Activated T-helper 9 cell treated with anti-CD3 and anti-CD28 coated beads, Interleukin-2, amount 50 U/mL, for 16 hours (primary cell): ENCODE measurements around the gene ZNF669.
"Not testable (repeated sequence)": the region's sequence is repeated elsewhere in the genome, so short reads cannot be mapped to it uniquely, and the experiment has no call there.

Experiments used
- DNase-seq: peaks from one replicate; pipeline ENCODE4 v3.0.0-alpha.2; 2020; ENCODE audit warnings: low read depth

The ZNF669 gene

DNA sequence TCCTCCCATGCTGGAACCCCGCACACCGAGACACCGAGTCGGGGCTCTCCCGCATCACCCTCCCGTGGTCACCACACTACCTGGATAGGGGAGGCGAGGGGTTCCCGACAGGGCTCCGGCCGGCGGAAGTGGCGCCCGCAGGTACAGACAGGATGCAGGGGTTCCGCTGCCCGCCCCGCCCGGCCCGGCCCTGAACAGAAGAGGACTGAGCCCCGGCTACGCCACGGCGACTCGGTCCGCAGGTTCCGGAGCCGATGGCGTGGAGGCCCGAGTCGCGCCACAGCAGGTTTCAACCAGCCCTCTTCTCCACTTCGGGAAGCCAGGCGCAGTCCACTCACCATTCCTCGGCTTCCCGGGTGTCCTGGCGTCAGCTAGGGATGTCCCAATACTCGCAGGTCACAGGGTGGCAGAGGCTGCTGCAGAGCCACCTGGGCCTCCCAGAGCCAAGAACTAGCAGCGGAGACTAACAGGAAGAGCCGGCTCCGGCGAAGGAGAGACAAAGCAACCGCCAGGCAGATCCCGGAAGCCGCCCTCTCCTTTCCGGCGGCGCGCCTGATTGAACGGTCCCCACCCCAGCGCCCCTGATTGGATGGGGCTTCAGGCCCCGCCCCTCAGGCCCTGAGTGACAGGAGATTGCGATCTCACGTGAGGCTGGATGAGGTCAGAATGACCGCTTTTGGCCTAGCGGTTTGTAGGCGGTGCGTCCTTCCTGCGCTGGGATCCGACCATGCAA lies at the start of gene ZNF669:
Gene ZNF669 (minus strand): TSS at position 498 of the 733 bp plus-strand sequence. CDS start 157 bp downstream, at position 341.
- DNase-seq: peak; percentile 88

DNA sequence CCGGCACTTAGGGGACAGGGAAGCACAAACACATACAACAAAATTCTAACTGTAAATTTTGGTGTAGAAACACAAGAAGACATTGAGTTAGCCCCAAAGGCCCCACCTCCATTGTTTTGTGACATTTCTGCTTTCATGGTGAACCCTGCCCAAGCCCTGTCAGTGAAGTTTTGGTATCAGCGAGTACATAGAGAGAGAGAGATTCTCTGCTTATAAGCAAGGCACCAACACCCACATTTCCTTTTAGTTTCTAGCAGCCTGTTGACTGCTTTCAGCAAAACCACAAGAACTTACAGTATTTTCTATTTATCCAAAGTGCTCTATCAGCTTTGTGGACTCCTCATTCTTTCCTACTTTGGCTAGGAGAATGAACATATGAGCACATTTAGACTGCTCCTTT lies 43.6 kb upstream of the ZNF669 start:
- no peak for DNase-seq

DNA sequence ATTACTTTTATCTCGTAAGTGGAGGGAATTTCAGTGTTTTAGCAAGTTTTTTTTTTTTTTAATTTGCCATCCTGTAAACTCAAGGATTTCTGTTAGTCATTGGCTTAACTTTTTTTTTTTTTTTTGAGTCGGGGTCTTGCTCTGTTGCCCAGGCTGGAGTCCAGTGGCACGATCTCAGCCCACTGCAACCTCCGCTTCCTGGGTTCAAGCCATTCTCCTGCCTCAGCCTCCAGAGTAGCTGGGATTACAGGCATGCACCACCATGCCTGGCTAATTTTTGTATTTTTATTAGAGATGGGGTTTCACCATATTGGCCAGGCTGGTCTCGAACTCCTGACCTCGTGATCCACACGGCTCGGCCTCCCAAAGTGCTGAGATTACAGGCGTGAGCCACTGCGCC lies 43.0 kb upstream of the ZNF669 start:
- DNase-seq: not testable (repeated sequence)

DNA sequence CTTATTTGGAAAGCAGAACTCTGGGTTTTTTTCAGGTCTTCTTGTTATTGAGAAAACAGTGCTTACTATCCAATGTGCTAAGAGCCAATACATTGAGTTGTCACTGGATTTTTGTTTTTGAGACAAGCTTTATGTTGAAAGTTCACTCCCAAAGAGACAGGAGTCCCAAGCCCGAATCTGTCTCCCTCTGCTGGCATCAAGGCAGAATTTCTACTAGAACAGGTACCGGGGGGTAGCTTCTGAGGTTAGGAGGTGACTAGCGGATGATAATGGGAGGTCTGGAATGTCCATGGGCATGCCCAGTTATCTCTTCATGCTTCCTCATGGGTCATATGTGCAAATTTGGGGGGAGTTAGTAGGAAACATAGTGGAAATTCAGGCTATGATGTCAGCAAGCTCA lies 42.5 kb upstream of the ZNF669 start:
- no peak for DNase-seq

DNA sequence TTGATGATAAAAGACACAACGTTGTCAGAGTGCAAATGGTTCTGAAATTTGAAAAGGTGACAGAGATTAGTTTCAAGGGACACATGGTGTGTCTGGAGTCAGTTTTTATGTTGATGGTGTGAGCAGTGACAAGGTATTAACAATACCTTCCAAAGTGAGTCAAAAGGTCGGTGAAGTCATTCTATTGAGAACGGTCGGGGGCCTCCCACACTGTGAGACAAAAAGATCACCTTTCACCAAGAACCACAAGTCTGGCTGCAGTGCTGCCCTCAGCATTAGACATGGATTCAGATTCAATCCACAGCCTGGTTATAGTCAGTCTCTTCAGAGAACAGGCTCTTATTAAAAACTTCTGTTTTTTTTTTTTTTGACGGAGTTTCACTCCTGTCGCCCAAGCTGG lies 41.1 kb upstream of the ZNF669 start:
- DNase-seq: no peak

DNA sequence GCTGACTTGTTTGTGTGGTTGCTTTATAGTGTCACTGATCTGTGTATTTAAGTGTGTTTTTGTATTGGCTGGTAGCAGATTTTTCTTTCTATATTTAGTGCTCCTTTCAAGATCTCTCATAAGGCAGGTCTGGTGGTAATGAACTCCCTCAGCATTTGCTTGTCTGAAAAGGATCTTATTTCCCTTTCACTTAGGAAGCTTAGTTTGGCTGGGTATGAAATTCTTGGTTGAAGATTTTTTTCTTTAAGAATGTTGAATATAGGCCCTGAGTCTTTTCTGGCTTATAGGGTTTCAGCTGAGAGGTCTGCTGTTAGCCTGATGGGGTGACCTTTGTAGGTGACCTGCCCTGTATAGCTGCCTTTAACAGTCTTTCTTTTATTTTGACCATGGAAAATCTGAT lies 35.4 kb upstream of the ZNF669 start:
- DNase-seq: not testable (repeated sequence)

- DNase-seq: no peak
Measured at GRCh38 chr1:247131236-247131635, 27.1 kb upstream of the ZNF669 start.

- not testable (repeated sequence) for DNase-seq
Measured at GRCh38 chr1:247127519-247128282, 23.5 kb upstream of the ZNF669 start.

DNA sequence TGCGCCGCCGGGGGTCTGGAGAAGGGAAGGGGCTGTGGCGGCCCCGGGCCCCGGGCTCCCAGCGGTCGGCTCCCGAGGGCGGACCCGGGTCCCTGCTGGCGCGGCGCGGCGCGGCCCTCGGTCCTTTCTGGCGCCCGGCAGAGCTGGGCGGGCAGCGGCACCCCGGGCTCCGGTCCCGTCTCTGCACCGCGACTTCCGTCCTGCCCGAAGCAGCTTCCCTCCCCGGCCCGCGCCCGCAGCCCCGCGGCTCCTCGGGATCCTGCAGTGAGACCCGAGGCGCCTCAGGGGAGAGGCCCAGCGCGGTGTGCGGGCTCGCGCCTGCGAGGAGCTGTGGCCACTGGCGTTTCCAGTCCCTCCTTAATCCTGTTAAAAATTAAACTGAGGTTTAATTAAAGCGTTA lies 22.4 kb upstream of the ZNF669 start:
- DNase-seq: not testable (repeated sequence)

DNA sequence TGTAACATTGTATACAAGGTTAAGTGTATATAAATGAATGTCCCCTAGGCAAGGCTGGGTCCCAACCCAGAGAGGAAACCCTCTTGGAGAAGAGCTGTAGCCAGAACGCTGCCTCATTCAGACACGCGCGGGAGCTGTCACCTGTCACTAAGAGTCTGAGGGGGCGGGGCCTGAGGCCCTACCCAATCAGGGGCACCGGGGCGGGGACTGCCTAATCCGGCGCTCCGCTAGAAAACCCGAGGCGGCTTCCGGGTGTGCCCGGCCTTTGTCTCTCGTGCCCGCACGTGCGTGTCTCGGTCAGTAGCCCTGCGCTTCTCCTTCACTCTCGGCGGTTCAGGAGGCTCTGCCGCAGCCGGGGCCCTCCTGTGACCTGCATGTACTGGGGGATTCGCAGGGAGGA lies 22.0 kb upstream of the ZNF669 start:
- DNase-seq: not testable (repeated sequence)

GRCh38 chr1:247121382-247121781 lies 17.2 kb upstream of the ZNF669 start:
- no peak for DNase-seq

DNA sequence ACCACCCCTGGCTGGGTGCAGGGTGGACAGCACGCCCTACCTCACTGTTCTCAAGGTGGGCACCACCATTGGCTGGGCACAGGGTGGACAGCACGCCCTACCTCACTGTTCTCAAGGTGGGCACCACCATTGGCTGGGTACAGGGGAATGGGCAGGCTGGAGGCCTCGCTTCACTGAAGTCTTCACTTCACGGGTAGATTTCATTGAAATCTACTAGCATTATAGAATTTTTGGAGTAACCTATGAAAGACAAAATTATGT lies 16.2 kb upstream of the ZNF669 start:
- not testable (repeated sequence) for DNase-seq

DNA sequence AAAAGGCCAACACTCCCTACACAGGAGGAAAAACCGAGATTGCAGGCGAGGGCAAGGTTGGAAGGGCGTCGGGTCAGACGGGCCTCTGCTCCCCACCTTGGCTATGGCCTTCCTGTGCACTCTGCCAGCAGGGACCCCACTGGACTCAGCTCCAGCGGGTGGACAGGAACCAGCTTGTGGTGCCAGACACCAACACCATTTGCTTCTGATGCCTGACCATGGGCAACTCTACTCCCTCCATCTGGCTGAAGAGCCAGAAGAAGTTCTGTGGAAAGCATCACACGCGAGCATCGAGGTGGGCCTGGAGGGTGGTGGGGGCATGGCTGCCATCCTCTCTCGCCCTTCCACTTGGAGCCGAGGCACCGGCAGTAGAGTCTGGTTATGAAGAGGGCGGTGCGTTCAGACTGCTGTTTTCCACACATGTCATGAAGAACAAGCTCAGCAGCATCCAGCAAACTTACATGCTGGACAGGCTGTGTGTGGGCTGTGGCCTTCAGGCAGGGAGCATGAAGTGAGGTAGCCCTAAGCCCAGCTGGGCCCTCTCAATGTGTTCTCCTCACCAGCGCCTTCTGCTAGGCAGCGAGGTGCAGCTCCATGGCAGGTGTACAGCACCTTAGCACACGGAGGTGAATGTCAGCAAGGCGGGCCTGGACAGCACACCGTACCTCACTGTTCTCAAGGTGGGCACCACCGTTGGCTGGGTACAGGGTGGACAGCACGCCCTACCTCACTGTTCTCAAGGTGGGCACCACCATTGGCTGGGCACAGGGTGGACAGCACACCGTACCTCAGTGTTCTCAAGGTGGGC lies 15.6 kb upstream of the ZNF669 start:
- DNase-seq: no peak

- no peak for DNase-seq
Measured at GRCh38 chr1:247118946-247119446, 14.8 kb upstream of the ZNF669 start.

DNA sequence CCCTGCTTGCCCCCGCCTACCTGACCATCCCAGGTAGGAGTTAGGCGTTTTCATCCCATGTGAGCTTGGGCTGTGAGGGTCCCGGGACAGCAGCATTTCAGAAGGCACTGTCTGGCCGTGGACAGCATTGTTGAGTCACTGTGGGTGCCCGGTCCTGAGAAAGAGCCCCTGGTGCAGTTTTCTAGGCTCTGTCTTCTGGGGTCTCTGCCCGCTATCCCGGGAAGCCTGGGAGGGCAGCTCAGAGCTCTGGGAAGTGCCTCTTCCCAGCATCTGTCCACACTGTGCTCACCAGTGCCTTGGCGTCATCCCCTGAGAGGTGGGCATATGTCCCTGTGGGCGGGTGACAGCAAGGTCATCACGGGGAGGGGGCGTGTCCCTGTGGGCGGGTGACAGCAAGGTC lies 11.4 kb upstream of the ZNF669 start:
- DNase-seq: no peak

DNA sequence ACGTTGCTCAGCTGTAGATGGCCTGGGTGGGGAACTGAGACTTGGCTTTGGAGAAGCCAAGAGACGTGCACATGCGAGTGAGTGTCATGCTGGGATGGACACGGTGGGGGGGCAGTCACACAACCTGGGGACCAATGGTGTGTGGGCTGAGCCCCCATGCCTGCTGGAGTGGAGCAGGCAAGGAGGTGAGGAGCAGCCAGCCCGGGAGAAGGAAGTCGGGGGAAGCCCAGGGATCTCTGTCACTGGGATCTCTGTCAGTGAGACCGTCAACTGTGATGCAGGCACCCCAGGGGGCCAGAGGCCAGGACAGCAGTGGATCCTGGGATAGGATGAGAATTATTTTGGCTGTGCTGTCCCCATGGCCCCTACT lies 11.0 kb upstream of the ZNF669 start:
- no peak for DNase-seq

DNA sequence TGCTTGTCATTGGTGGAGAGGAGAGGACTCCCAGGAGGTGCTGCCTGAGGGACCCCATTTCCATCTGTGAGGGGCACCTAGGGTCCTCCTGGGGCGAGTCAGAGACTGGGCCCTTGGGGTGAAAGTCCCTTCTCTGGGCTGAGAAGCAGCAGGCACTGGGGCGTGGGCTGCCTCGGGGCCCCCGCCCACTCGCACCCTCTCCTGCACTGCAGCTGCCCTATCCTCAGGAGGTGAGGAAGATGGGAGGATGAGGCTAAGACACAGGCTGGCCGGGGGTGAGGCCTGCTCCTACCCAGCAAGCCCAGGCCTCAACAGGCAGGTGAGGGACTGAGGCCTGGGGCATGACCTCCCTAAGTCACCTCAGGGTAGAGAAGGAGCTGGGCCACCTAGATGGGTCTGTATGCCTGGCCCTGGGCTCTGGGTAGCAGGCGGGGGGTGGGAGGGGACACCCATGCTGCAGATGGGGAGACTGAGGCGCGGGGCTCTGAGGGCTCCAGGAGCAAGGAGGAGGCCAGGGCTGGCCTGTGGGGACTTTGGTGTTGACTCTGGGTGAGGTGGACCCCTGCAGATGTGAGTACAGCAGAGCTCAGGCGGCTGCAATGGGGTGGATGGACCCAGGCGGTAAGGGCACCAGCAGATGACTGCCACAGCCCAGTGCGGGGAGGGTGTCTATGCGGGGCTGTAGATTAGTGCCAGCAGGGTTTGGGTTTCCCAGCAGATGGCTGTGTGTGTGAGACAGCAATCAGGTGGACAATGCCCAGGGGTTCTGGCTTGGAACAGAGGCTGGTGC lies 10.4 kb upstream of the ZNF669 start:
- DNase-seq: no peak

GRCh38 chr1:247113733-247114271 lies 9.6 kb upstream of the ZNF669 start:
- DNase-seq: no peak

- no peak for DNase-seq
Measured at GRCh38 chr1:247113094-247113497, 8.9 kb upstream of the ZNF669 start.

GRCh38 chr1:247112479-247112781 lies 8.3 kb upstream of the ZNF669 start:
- no peak for DNase-seq

GRCh38 chr1:247111700-247112478 lies 7.7 kb upstream of the ZNF669 start:
- DNase-seq: no peak
